Gastroesophageal sphincter (tissue), 4 donors: ENCODE data around the gene GPS1. TPM values are rescaled to one million over a fixed set of nuclear protein-coding genes. Genes with fewer than 3 reads are reported as not detected.

Experiments used
- ATAC-seq: fragments of 150-250 bp; one replicate; pipeline ENCODE4 v1.9.1; 2016; ENCODE audit warnings: mild to moderate bottlenecking, moderate library complexity
- H3K27ac ChIP-seq, 4 donors: fragments of 200-600 bp; sonication (generic) in 3 of 4; 1 replicate in 3 of 4; 2 replicates in 1 of 4; pipeline ENCODE4 v1.5.1; 2016 to 2019
- H3K27me3 ChIP-seq: fragments of 200-600 bp; sonication (generic); one replicate; pipeline ENCODE4 v1.5.1; 2019
- H3K36me3 ChIP-seq, 2 donors: fragments of 200-600 bp; sonication (generic); one replicate each; pipeline ENCODE4 v1.5.1; 2019; ENCODE audit warnings: control low read depth in 1 of 2
- H3K4me1 ChIP-seq, 3 donors: fragments of 200-600 bp; sonication (generic); 1 replicate in 2 of 3; 2 replicates in 1 of 3; pipeline ENCODE4 v1.5.1; 2016 to 2019; ENCODE audit warnings: control low read depth in 2 of 3
- H3K4me3 ChIP-seq, 2 donors: fragments of 200-600 bp; sonication (generic); one replicate each; pipeline ENCODE4 v1.5.1; 2019; ENCODE audit warnings: mild to moderate bottlenecking in 1 of 2, moderate library complexity in 1 of 2
- H3K9me3 ChIP-seq, 3 donors: fragments of 200-600 bp; sonication (generic); one replicate each; pipeline ENCODE4 v1.5.1; 2017 to 2019; ENCODE audit warnings: control low read depth in 2 of 3
- CTCF ChIP-seq, 4 experiments: fragments of 200-600 bp in 2 of 4; fragments of 450-650 bp in 2 of 4; sonication (generic) in 1 of 4; IDR thresholded peaks; one replicate each; pipeline ENCODE4 v1.5.1; 2017 to 2019; ENCODE audit warnings: antibody characterized with exemption in 4 of 4, mild to moderate bottlenecking in 2 of 4, moderate library complexity in 2 of 4
- EP300 ChIP-seq: sonication (generic); formaldehyde crosslinking; IDR thresholded peaks from one replicate; pipeline ENCODE4 v1.6.1; 2017; ENCODE audit warnings: antibody characterized with exemption, mild to moderate bottlenecking
- POLR2A ChIP-seq, 2 donors: fragments of 450-650 bp; IDR thresholded peaks; one replicate each; pipeline ENCODE4 v1.6.1; 2017; ENCODE audit warnings: antibody characterized with exemption in 2 of 2, mild to moderate bottlenecking in 2 of 2, moderate library complexity in 1 of 2
- POLR2AphosphoS5 ChIP-seq: sonication (generic); formaldehyde crosslinking; IDR thresholded peaks from one replicate; pipeline ENCODE4 v1.6.1; 2017; ENCODE audit warnings: antibody characterized with exemption
- WGBS, 2 donors: methylation state at CpG; one replicate each; pipeline ENCODE4 v1.1.5; 2018; ENCODE audit warnings: low coverage in 1 of 2; 5-methylcytosine and 5-hydroxymethylcytosine counted together
- total RNA-seq, 4 donors: library from RNA; depleted of rRNA; stranded (reverse); fragments of >200 nt; gene quantifications; one replicate each; pipeline ENCODE4 v1.1.0, GENCODE V29; 2016

GPS1 gene
- total RNA-seq, 4 donors from 2014 or later, result 69.3 to 103 (median 77.2) TPM

- H3K36me3 ChIP-seq, result peaks cover 0 to 100% of the 10 kb centered on the region in 2 donors
- H3K4me3 ChIP-seq, result no peak overlapping the region
- H3K27me3 ChIP-seq, result no peaks in the 10 kb centered on the region
- TF ChIP-seq POLR2AphosphoS5, result no peak
- no peak for TF ChIP-seq CTCF (IDR thresholded peaks at IDR 0.05)
- TF ChIP-seq EP300, result no peak
- TF ChIP-seq POLR2A (IDR thresholded peaks at IDR 0.05), result no peak
- WGBS, 2 donors, result no CpG with 5 or more reads among the region's 47 CpGs
- H3K27ac ChIP-seq, result no peak overlapping the region
- no peaks in the 10 kb centered on the region for H3K9me3 ChIP-seq
- no peak for ATAC-seq
- H3K4me1 ChIP-seq, result no peaks in the 10 kb centered on the region
Observed at GRCh38 chr17:82088838-82089722, 37.4 kb downstream of the GPS1 start.

GRCh38 chr17:82089723-82090548 is 38.2 kb downstream of the GPS1 start:
- no peaks in the 10 kb centered on the region for H3K4me1 ChIP-seq

GRCh38 chr17:82090549-82091263 is 39.0 kb downstream of the GPS1 start:
- no peak for ATAC-seq
- Histone ChIP-seq H3K27me3 (no peaks in the 10 kb centered on the region), H3K4me3 (no peak overlapping the region)

More at GRCh38 chr17:82089723-82090548, 38.2 kb downstream of the GPS1 start:
- Histone ChIP-seq H3K27ac (no peak overlapping the region), H3K4me3 (no peak overlapping the region), H3K27me3 (no peaks in the 10 kb centered on the region), H3K9me3 (no peaks in the 10 kb centered on the region), H3K36me3 (peaks cover 0 to 100% of the 10 kb centered on the region in 2 donors)
- WGBS, 2 donors, result no CpG with 5 or more reads among the region's 29 CpGs
- TF ChIP-seq EP300, result no peak
- ATAC-seq, result no peak

GRCh38 chr17:82091264-82092066 is 39.8 kb downstream of the GPS1 start:
- Histone ChIP-seq H3K27ac (no peak overlapping the region), H3K4me3 (no peak overlapping the region), H3K36me3 (peaks cover 0 to 98% of the 10 kb centered on the region in 2 donors), H3K9me3 (no peaks in the 10 kb centered on the region), H3K4me1 (peaks cover 0 to 12% (median 2%) of the 10 kb centered on the region in 3 donors), H3K27me3 (no peaks in the 10 kb centered on the region)
- ATAC-seq, result no peak
- WGBS, 2 donors, result no CpG with 5 or more reads among the region's 37 CpGs
- no peak for TF ChIP-seq POLR2AphosphoS5
- TF ChIP-seq EP300, result no peak
- TF ChIP-seq POLR2A (IDR thresholded peaks at IDR 0.05), result no peak

More at GRCh38 chr17:82090549-82091263, 39.0 kb downstream of the GPS1 start:
- Histone ChIP-seq H3K36me3 (peaks cover 0 to 100% of the 10 kb centered on the region in 2 donors), H3K4me1 (peaks cover 0 to 4% (median 0%) of the 10 kb centered on the region in 3 donors), H3K9me3 (no peaks in the 10 kb centered on the region), H3K27ac (no peak overlapping the region)
- WGBS, 2 donors, result no CpG with 5 or more reads among the region's 29 CpGs
- TF ChIP-seq EP300, result no peak
- TF ChIP-seq CTCF (IDR thresholded peaks at IDR 0.05), result no peak
- no peak for TF ChIP-seq POLR2A (IDR thresholded peaks at IDR 0.05)
- no peak for TF ChIP-seq POLR2AphosphoS5

GRCh38 chr17:82092094-82092586 is 40.4 kb downstream of the GPS1 start:
- Histone ChIP-seq H3K9me3 (no peaks in the 10 kb centered on the region), H3K36me3 (peaks cover 0 to 91% of the 10 kb centered on the region in 2 donors), H3K27ac (no peak overlapping the region), H3K4me1 (peaks cover 0 to 18% (median 9%) of the 10 kb centered on the region in 3 donors), H3K27me3 (no peaks in the 10 kb centered on the region), H3K4me3 (no peak overlapping the region)
- no peak for TF ChIP-seq POLR2A (IDR thresholded peaks at IDR 0.05)
- 93% methylated on average over 5 of the region's 23 CpGs; no CpG with 5 or more reads in 1 of the 2 donors for WGBS, 2 donors
- no peak for ATAC-seq
